ENCODE data around the gene RELL2. TPM values are rescaled to one million over a fixed set of nuclear protein-coding genes. Genes with fewer than 3 reads are reported as not detected.

Gene RELL2
- total RNA-seq, 2 experiments from 2014 or later = 25.1 to 26.9 TPM

- no peak overlapping the region for H3K4me3 Mint-ChIP-seq
- ChIA-PET POLR2A (no interaction called here), CTCF (interaction anchor here (0.5 to 2.1 kb wide), 5 partner anchors 10 to 346 kb away, joined by 3 to 6 read pairs (median 4); no protein-coding TSS in a partner anchor)
- H3K27ac Mint-ChIP-seq = no peak overlapping the region
- no peaks in the 10 kb centered on the region for H3K9me3 Mint-ChIP-seq
- no peaks in the 10 kb centered on the region for H3K36me3 Mint-ChIP-seq (ENCODE audit: low read depth)
- DNase-seq = no peak
- no peaks in the 10 kb centered on the region for H3K27me3 Mint-ChIP-seq
- H3K4me1 Mint-ChIP-seq = no peaks in the 10 kb centered on the region
Observed at GRCh38 chr5:141672071-141672840, 35.5 kb downstream of the RELL2 start.

- H3K27ac Mint-ChIP-seq = peak overlapping the region; percentile 20
- H3K36me3 Mint-ChIP-seq (ENCODE audit: low read depth) = no peaks in the 10 kb centered on the region
- DNase-seq = no peak
- no peaks in the 10 kb centered on the region for H3K4me1 Mint-ChIP-seq
- POLR2A ChIA-PET = no interaction called here
- H3K4me3 Mint-ChIP-seq = no peak overlapping the region
- CTCF ChIA-PET = interaction anchor here (0.5 to 2.1 kb wide), 5 partner anchors 10 to 346 kb away, joined by 3 to 6 read pairs (median 4); no protein-coding TSS in a partner anchor
- no peaks in the 10 kb centered on the region for H3K9me3 Mint-ChIP-seq
- peaks cover under 1% of the 10 kb centered on the region for H3K27me3 Mint-ChIP-seq
Observed at GRCh38 chr5:141672841-141673813, 36.3 kb downstream of the RELL2 start.

GRCh38 chr5:141674747-141675146 is 38.0 kb downstream of the RELL2 start:
- POLR2A ChIA-PET = no interaction called here
- DNase-seq = no peak
- H3K9me3 Mint-ChIP-seq = no peaks in the 10 kb centered on the region
- H3K27me3 Mint-ChIP-seq = peaks cover 3% of the 10 kb centered on the region
- H3K27ac Mint-ChIP-seq = no peak overlapping the region
- H3K4me1 Mint-ChIP-seq = no peaks in the 10 kb centered on the region
- H3K36me3 Mint-ChIP-seq (ENCODE audit: low read depth) = no peaks in the 10 kb centered on the region
- CTCF ChIA-PET = interaction anchor here (2.1 kb wide), 1 partner anchor 17 kb away, joined by 6 read pairs; no protein-coding TSS in a partner anchor
- no peak overlapping the region for H3K4me3 Mint-ChIP-seq

- peaks cover 3% of the 10 kb centered on the region for H3K4me1 Mint-ChIP-seq
- H3K27ac Mint-ChIP-seq = no peak overlapping the region
- H3K27me3 Mint-ChIP-seq = peaks cover 3% of the 10 kb centered on the region
- POLR2A ChIA-PET = interaction anchor here (0.8 kb wide), 1 partner anchor 25 kb away, joined by 3 read pairs; the partner anchor contains the start of gene FCHSD1
- no peaks in the 10 kb centered on the region for H3K36me3 Mint-ChIP-seq (ENCODE audit: low read depth)
- DNase-seq = no peak
- H3K4me3 Mint-ChIP-seq = no peak overlapping the region
- H3K9me3 Mint-ChIP-seq = no peaks in the 10 kb centered on the region
- CTCF ChIA-PET = interaction anchor here (2.1 kb wide), 1 partner anchor 56 kb away, joined by 7 read pairs; the partner anchor contains the start of gene DIAPH1
Observed at GRCh38 chr5:141675672-141676071, 38.9 kb downstream of the RELL2 start.

GRCh38 chr5:141677415-141677814 is 40.6 kb downstream of the RELL2 start:
- DNase-seq = no peak
- ChIA-PET CTCF (interaction anchor here (0.9 to 2.1 kb wide), 3 partner anchors 18 to 202 kb away, joined by 3 to 7 read pairs (median 3); partner anchors contain the start of gene DIAPH1), POLR2A (no interaction called here)
- no peaks in the 10 kb centered on the region for H3K9me3 Mint-ChIP-seq
- no peak overlapping the region for H3K27ac Mint-ChIP-seq
- no peaks in the 10 kb centered on the region for H3K36me3 Mint-ChIP-seq (ENCODE audit: low read depth)
- H3K27me3 Mint-ChIP-seq = peaks cover 3% of the 10 kb centered on the region
- H3K4me1 Mint-ChIP-seq = peaks cover 16% of the 10 kb centered on the region
- no peak overlapping the region for H3K4me3 Mint-ChIP-seq

- Mint-ChIP-seq H3K36me3 (ENCODE audit: low read depth) (no peaks in the 10 kb centered on the region), H3K4me1 (peaks cover 35% of the 10 kb centered on the region), H3K27ac (no peak overlapping the region), H3K4me3 (no peak overlapping the region), H3K9me3 (no peaks in the 10 kb centered on the region), H3K27me3 (peaks cover 3% of the 10 kb centered on the region)
- CTCF ChIA-PET = interaction anchor here (1.2 to 5.9 kb wide), 4 partner anchors 11 to 163 kb away, joined by 3 to 43 read pairs (median 4); no protein-coding TSS in a partner anchor
- DNase-seq = no peak
- POLR2A ChIA-PET = no interaction called here
Observed at GRCh38 chr5:141680178-141680577, 43.4 kb downstream of the RELL2 start.

GRCh38 chr5:141680751-141681201 is 44.0 kb downstream of the RELL2 start:
- peaks cover 3% of the 10 kb centered on the region for H3K27me3 Mint-ChIP-seq
- no peak for DNase-seq
- peak overlapping the region; percentile 28 for H3K4me3 Mint-ChIP-seq
- ChIA-PET CTCF (interaction anchor here (1.4 to 5.9 kb wide), 3 partner anchors 12 to 280 kb away, joined by 3 to 43 read pairs (median 18); no protein-coding TSS in a partner anchor), POLR2A (no interaction called here)
- H3K4me1 Mint-ChIP-seq = peaks cover 35% of the 10 kb centered on the region
- no peaks in the 10 kb centered on the region for H3K9me3 Mint-ChIP-seq
- peak overlapping the region; percentile 76 for H3K27ac Mint-ChIP-seq
- H3K36me3 Mint-ChIP-seq (ENCODE audit: low read depth) = no peaks in the 10 kb centered on the region

GRCh38 chr5:141681295-141681694 is 44.5 kb downstream of the RELL2 start:
- Mint-ChIP-seq H3K27me3 (peaks cover 3% of the 10 kb centered on the region), H3K36me3 (ENCODE audit: low read depth) (no peaks in the 10 kb centered on the region), H3K4me3 (peak overlapping the region; percentile 54), H3K27ac (peak overlapping the region; percentile 85), H3K9me3 (no peaks in the 10 kb centered on the region), H3K4me1 (peaks cover 35% of the 10 kb centered on the region)
- POLR2A ChIA-PET = no interaction called here
- DNase-seq = no peak
- CTCF ChIA-PET = interaction anchor here (1.4 to 5.9 kb wide), 4 partner anchors 12 to 279 kb away, joined by 3 to 43 read pairs (median 10); no protein-coding TSS in a partner anchor

GRCh38 chr5:141681695-141682641 is 45.2 kb downstream of the RELL2 start, which contains the start of gene ARAP3:
TSS of gene ARAP3 (minus strand) at chr5:141682230. CDS start at chr5:141680486, 1,744 bp downstream.
- peak within 1 kb of the TSS; percentile 59 for H3K4me3 Mint-ChIP-seq
- H3K27me3 Mint-ChIP-seq = peaks cover 3% of the 10 kb centered on the region
- no peaks in the 10 kb centered on the region for H3K9me3 Mint-ChIP-seq
- peak; percentile 26 for DNase-seq
- ChIA-PET CTCF (interaction anchor here (1.3 to 5.9 kb wide), 4 partner anchors 11 to 279 kb away, joined by 3 to 43 read pairs (median 10); no protein-coding TSS in a partner anchor), POLR2A (no interaction called here)
- H3K36me3 Mint-ChIP-seq (ENCODE audit: low read depth) = no peaks in the 10 kb centered on the region
- peak within 1 kb of the TSS; percentile 88 for H3K27ac Mint-ChIP-seq
- peaks cover 35% of the 10 kb centered on the region for H3K4me1 Mint-ChIP-seq

GRCh38 chr5:141683596-141684141 is 46.9 kb downstream of the RELL2 start:
- CTCF ChIA-PET = interaction anchor here (0.8 to 5.9 kb wide), 5 partner anchors 10 to 277 kb away, joined by 3 to 43 read pairs (median 5); no protein-coding TSS in a partner anchor
- Mint-ChIP-seq H3K27ac (peak overlapping the region; percentile 57), H3K4me3 (no peak overlapping the region), H3K9me3 (no peaks in the 10 kb centered on the region), H3K4me1 (peaks cover 37% of the 10 kb centered on the region), H3K27me3 (peaks cover 5% of the 10 kb centered on the region), H3K36me3 (ENCODE audit: low read depth) (no peaks in the 10 kb centered on the region)
- POLR2A ChIA-PET = interaction anchor here (0.6 to 0.7 kb wide), 2 partner anchors 278 to 295 kb away, joined by 3 read pairs; no protein-coding TSS in a partner anchor
- no peak for DNase-seq

- Mint-ChIP-seq H3K36me3 (ENCODE audit: low read depth) (no peaks in the 10 kb centered on the region), H3K27ac (no peak overlapping the region), H3K4me1 (peaks cover 38% of the 10 kb centered on the region), H3K9me3 (no peaks in the 10 kb centered on the region), H3K4me3 (no peak overlapping the region), H3K27me3 (peaks cover 12% of the 10 kb centered on the region)
- DNase-seq = no peak
- CTCF ChIA-PET = no interaction called here
- POLR2A ChIA-PET = no interaction called here
Observed at GRCh38 chr5:141685591-141685990, 48.8 kb downstream of the RELL2 start.
